Natural killer cell (primary cell): Measurements from ENCODE around the gene BCL2L14. TPM values are rescaled to one million over a fixed set of nuclear protein-coding genes. Genes with fewer than 3 reads are reported as not detected.

Experiments used
- ATAC-seq, 3 donors: fragments of 150-1000 bp in 2 of 3; fragments of 200-7000 bp in 1 of 3; cut with Tn5 transposase; 1 replicate in 1 of 3; 2 replicates in 2 of 3; pipeline ENCODE4 v1.10.0; 2021; ENCODE audit warnings: mild to moderate bottlenecking in 2 of 3, moderate library complexity in 2 of 3
- DNase-seq, 2 donors: peaks; one replicate each; pipeline versions ENCODE4 v3.0.0 to v3.0.0-alpha.2; 2013 to 2021; ENCODE audit warnings: mixed read lengths in 1 of 2
- H3K27ac ChIP-seq: one replicate; pipeline ENCODE4 v1.5.1; 2013; ENCODE audit warnings: mild to moderate bottlenecking, low read length
- H3K27me3 ChIP-seq: one replicate; pipeline ENCODE4 v1.6.1; 2013; ENCODE audit warnings: low read length; ENCODE audit not compliant: control insufficient read depth, insufficient read depth
- H3K36me3 ChIP-seq: one replicate; pipeline ENCODE4 v1.6.1; 2013; ENCODE audit warnings: low read length; ENCODE audit not compliant: control insufficient read depth, insufficient read depth
- H3K4me1 ChIP-seq: one replicate; pipeline ENCODE4 v1.6.1; 2013; ENCODE audit warnings: low read length; ENCODE audit not compliant: control insufficient read depth, insufficient read depth
- H3K4me3 ChIP-seq: one replicate; pipeline ENCODE4 v1.5.1; 2013; ENCODE audit warnings: low read length
- H3K9me3 ChIP-seq: one replicate; pipeline ENCODE4 v1.6.1; 2013; ENCODE audit warnings: low read length; ENCODE audit not compliant: control insufficient read depth, insufficient read depth
- H3K27ac Mint-ChIP-seq, 2 donors: one replicate each; pipeline ENCODE4 v1.8.0; 2022; ENCODE audit warnings: mild to moderate bottlenecking in 2 of 2, mixed read lengths in 2 of 2, moderate library complexity in 1 of 2
- H3K27me3 Mint-ChIP-seq, 2 donors: one replicate each; pipeline ENCODE4 v1.8.0; 2022; ENCODE audit warnings: low read depth in 2 of 2, mixed read lengths in 2 of 2
- H3K36me3 Mint-ChIP-seq: one replicate; pipeline ENCODE4 v1.8.0; 2022; ENCODE audit warnings: mixed read lengths
- H3K4me1 Mint-ChIP-seq, 2 donors: one replicate each; pipeline ENCODE4 v1.8.0; 2022; ENCODE audit warnings: mixed read lengths in 2 of 2
- H3K4me3 Mint-ChIP-seq: one replicate; pipeline ENCODE4 v1.8.0; 2022; ENCODE audit warnings: mild to moderate bottlenecking, moderate library complexity, mixed read lengths
- H3K9me3 Mint-ChIP-seq, 2 donors: one replicate each; pipeline ENCODE4 v1.8.0; 2022; ENCODE audit warnings: mixed read lengths in 2 of 2
- CTCF ChIP-seq: fragments of 200-600 bp; IDR thresholded peaks from one replicate; pipeline ENCODE4 v1.8.0; 2022; ENCODE audit warnings: antibody characterized with exemption
- WGBS: methylation state at CpG from one replicate; pipeline ENCODE4 v1.1.7; 2013; ENCODE audit warnings: missing lambda C conversion rate; ENCODE audit not compliant: insufficient coverage; 5-methylcytosine and 5-hydroxymethylcytosine counted together
- intact Hi-C: fragments of 100-400 bp; cut with micrococcal nuclease; formaldehyde crosslinking; loops from one replicate; pipeline ENCODE4 v1.14.2; 2022
- total RNA-seq, 4 donors: library from RNA; stranded (reverse); fragments of 120-200 nt in 1 of 4; gene quantifications; one replicate each; pipeline versions ENCODE4 v1.2.3 to v1.2.4, GENCODE V29; 2013 to 2022

Gene BCL2L14
- total RNA-seq, 3 donors from 2014 or later (not counting 1 experiment from before 2014, with no cell fraction given) = 0.49 TPM; not detected in 2

DNA sequence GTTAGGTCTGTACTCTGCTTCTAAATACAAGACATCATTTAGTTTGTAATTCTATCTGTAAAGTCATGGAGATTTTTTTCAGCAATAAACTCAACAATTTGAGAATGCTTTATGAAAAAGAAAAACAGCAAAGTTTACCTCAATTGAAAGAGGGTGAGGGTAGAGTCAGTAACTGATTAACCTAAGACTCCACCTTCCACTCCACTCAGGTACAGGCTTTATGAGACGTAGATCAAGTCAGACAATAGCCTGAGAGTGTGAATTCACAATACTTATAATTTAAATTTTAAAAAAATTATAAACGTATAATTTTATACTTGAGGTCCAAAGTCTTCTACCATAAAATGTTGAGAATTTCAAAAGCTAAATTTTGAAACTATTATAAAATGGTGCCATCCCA lies 45.9 kb downstream of the BCL2L14 start:
- TF ChIP-seq CTCF = no peak
- intact Hi-C loops = no loop called here
- no peak overlapping the region for H3K4me3 ChIP-seq

GRCh38 chr12:12121061-12121460 lies 50.3 kb downstream of the BCL2L14 start:
- Histone ChIP-seq H3K36me3 (no peaks in the 10 kb centered on the region), H3K27ac (no peak overlapping the region), H3K4me1 (no peaks in the 10 kb centered on the region), H3K27me3 (peaks cover 5% of the 10 kb centered on the region), H3K9me3 (no peaks in the 10 kb centered on the region), H3K4me3 (no peak overlapping the region)
- intact Hi-C loops = no loop called here
- no peak for ATAC-seq
- Mint-ChIP-seq H3K4me1 (no peaks in the 10 kb centered on the region), H3K4me3 (no peak overlapping the region), H3K9me3 (no peaks in the 10 kb centered on the region), H3K36me3 (no peaks in the 10 kb centered on the region), H3K27me3 (peaks cover 13 to 24% of the 10 kb centered on the region in 2 donors), H3K27ac (no peak overlapping the region)
- TF ChIP-seq CTCF = no peak
- no peak for DNase-seq
- 86% methylated on average over 4 of the region's 5 CpGs for WGBS

More for the DNA sequence above, 45.9 kb downstream of the BCL2L14 start:
- no CpG with 5 or more reads among the region's 2 CpGs for WGBS
- Histone ChIP-seq H3K4me1 (no peaks in the 10 kb centered on the region), H3K27ac (no peak overlapping the region), H3K9me3 (no peaks in the 10 kb centered on the region), H3K36me3 (no peaks in the 10 kb centered on the region), H3K27me3 (peaks cover 8% of the 10 kb centered on the region)
- ATAC-seq (no peak), DNase-seq (no peak)
- no peaks in the 10 kb centered on the region for H3K4me1 Mint-ChIP-seq
- H3K27me3 Mint-ChIP-seq = peaks cover 16 to 50% of the 10 kb centered on the region in 2 donors
- H3K27ac Mint-ChIP-seq = no peak overlapping the region
- no peak overlapping the region for H3K4me3 Mint-ChIP-seq
- no peaks in the 10 kb centered on the region for H3K9me3 Mint-ChIP-seq
- H3K36me3 Mint-ChIP-seq = no peaks in the 10 kb centered on the region

DNA sequence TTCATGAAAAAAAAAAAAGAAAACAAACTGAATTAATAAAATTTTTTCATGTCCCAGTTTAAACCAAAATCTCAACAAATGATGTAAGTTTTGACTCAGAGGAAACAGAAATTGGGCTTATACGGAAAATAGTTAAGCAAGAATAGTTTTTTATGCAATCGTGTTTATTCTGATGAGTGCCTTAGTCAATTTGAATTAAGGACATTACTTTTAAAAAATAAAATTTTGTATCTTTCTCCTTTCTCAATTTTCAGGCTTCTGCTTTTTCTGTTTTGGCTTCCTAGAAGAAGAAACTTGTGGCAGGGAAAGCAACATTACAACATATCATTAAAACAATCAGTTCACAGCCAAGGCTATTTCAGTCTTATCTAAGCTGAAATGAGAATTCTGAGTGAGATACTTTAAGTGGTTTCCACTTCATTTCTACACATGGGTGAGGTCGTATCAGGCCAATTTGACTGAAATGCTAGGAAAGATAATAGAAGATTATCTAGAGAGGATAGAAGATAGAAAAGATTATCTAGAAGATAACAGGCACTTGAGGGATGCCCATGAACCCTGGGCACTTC lies 52.4 kb downstream of the BCL2L14 start:
- Histone ChIP-seq H3K27ac (no peak overlapping the region), H3K4me3 (no peak overlapping the region), H3K9me3 (no peaks in the 10 kb centered on the region), H3K4me1 (no peaks in the 10 kb centered on the region), H3K27me3 (peaks cover 4% of the 10 kb centered on the region), H3K36me3 (no peaks in the 10 kb centered on the region)
- H3K4me3 Mint-ChIP-seq = no peak overlapping the region
- H3K27me3 Mint-ChIP-seq = peaks cover 19% of the 10 kb centered on the region in 2 donors
- no peak overlapping the region for H3K27ac Mint-ChIP-seq
- no peaks in the 10 kb centered on the region for H3K4me1 Mint-ChIP-seq
- no peaks in the 10 kb centered on the region for H3K9me3 Mint-ChIP-seq
- intact Hi-C loops = no loop called here
- 88% methylated on average over 1 of the region's 3 CpGs for WGBS
- no peaks in the 10 kb centered on the region for H3K36me3 Mint-ChIP-seq
- TF ChIP-seq CTCF = no peak
- DNase-seq (no peak), ATAC-seq (no peak)

GRCh38 chr12:12126551-12126950 lies 55.8 kb downstream of the BCL2L14 start:
- Mint-ChIP-seq H3K27me3 (peaks cover 17 to 22% of the 10 kb centered on the region in 2 donors), H3K36me3 (no peaks in the 10 kb centered on the region), H3K27ac (no peak overlapping the region), H3K9me3 (no peaks in the 10 kb centered on the region), H3K4me1 (no peaks in the 10 kb centered on the region), H3K4me3 (no peak overlapping the region)
- no peak overlapping the region for H3K4me3 ChIP-seq
- H3K9me3 ChIP-seq = no peaks in the 10 kb centered on the region
- no peaks in the 10 kb centered on the region for H3K36me3 ChIP-seq
- DNase-seq (no peak), ATAC-seq (no peak)
- intact Hi-C loops = no loop called here
- TF ChIP-seq CTCF = no peak
- H3K27me3 ChIP-seq = peaks cover 11% of the 10 kb centered on the region
- H3K4me1 ChIP-seq = no peaks in the 10 kb centered on the region
- 76% methylated on average over 3 of the region's 4 CpGs for WGBS
- H3K27ac ChIP-seq = no peak overlapping the region
